LNCaP clone FGC (cell line): ENCODE data around the gene RAD51B.

ENCODE experiments used
- DNase-seq: peaks from one replicate; pipeline ENCODE4 v3.0.0-alpha.2; 2011; ENCODE audit warnings: low read depth
- H3K4me3 ChIP-seq: 2 replicates; pipeline ENCODE4 v1.5.1; 2011; ENCODE audit warnings: mild to moderate bottlenecking, low read depth, low read length, control low read depth
- TF ChIP-seq, protein P1 (sequence below): IDR thresholded peaks from 2 replicates; pipeline ENCODE4 v1.5.1; 2012; ENCODE audit warnings: mild to moderate bottlenecking; ENCODE audit not compliant: control insufficient read depth, insufficient read depth; ENCODE audit errors: extremely low read depth

Gene RAD51B

DNA sequence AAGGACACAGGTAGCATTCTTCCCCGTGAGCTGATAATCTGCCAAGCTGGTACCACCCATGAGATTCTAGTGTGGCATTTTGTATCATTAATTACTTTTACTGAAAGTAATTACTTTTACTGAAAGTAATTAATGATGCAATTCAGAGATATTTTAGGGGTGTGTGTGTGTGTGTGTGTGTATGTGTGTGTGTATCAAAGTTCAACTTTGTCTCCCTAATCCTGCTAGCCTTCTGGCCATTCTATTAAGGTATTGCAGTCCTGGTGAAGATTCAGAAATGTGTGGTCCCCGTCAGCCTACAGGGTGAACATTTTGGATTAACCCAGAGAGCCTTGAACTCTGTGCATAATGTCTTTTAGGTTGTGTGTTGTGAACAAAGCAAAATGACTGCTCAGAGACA lies 662.4 kb downstream of the RAD51B start:
- no peak for DNase-seq
- TF ChIP-seq, protein P1, sequence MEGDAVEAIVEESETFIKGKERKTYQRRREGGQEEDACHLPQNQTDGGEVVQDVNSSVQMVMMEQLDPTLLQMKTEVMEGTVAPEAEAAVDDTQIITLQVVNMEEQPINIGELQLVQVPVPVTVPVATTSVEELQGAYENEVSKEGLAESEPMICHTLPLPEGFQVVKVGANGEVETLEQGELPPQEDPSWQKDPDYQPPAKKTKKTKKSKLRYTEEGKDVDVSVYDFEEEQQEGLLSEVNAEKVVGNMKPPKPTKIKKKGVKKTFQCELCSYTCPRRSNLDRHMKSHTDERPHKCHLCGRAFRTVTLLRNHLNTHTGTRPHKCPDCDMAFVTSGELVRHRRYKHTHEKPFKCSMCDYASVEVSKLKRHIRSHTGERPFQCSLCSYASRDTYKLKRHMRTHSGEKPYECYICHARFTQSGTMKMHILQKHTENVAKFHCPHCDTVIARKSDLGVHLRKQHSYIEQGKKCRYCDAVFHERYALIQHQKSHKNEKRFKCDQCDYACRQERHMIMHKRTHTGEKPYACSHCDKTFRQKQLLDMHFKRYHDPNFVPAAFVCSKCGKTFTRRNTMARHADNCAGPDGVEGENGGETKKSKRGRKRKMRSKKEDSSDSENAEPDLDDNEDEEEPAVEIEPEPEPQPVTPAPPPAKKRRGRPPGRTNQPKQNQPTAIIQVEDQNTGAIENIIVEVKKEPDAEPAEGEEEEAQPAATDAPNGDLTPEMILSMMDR: no peak
- H3K4me3 ChIP-seq: no peak overlapping the region

GRCh38 chr14:68482772-68483395 lies 663.3 kb downstream of the RAD51B start:
- no peak overlapping the region for H3K4me3 ChIP-seq
- no peak for DNase-seq
- TF ChIP-seq, protein P1: no peak

DNA sequence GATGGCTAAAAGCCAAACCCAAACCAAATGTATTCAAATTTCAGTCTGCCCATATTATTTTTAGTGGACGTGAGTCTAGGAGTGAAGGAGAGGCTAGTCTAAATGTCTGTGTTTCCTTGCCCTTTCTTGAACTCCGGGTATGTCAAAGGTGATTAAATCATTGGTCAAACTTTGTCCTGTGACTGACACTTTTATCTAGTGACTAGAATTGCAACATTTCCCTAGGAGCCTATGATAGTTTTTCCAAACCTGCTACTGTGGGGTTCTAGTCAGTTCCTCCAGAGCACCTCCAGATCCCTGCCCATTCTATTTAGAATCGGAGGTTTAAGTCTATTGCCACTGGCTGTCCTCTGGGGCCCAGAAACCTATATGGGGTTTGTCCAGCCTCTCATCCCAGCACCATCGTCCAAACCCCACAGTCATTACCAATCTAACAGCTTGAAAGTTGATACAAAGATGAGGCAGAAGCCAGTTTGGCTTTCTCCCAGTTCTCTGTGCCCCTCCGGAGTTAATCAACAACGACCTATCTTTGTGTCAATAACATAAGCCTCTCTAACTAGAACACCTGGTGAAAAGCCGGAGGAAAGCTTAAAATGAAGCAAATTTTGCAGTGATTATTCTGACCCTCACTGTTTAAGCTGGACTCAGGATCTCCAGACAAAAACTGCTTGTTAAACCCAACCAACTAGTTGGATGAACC lies 666.6 kb downstream of the RAD51B start:
- no peak for DNase-seq
- TF ChIP-seq, protein P1: no peak
- no peak overlapping the region for H3K4me3 ChIP-seq

DNA sequence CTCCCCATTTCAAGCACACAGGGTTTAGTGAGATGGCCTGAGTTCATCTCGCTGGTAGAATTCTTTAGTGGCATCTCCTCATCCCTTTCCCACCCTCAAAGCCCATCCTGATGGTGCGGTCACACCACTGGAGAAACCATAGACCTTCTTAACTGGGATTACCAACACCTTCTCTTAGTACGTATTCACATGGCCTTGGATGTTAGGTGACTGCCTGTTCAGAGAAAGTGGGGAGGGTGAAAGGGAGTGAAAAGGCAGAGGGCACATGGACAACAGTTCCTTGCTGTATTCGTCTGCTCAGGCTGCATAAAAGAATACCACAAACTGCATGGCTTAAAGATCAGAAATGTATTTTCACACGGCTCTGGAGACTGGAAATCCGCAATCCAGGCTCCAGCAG lies 667.2 kb downstream of the RAD51B start:
- no peak overlapping the region for H3K4me3 ChIP-seq
- TF ChIP-seq, protein P1: no peak
- DNase-seq: no peak

DNA sequence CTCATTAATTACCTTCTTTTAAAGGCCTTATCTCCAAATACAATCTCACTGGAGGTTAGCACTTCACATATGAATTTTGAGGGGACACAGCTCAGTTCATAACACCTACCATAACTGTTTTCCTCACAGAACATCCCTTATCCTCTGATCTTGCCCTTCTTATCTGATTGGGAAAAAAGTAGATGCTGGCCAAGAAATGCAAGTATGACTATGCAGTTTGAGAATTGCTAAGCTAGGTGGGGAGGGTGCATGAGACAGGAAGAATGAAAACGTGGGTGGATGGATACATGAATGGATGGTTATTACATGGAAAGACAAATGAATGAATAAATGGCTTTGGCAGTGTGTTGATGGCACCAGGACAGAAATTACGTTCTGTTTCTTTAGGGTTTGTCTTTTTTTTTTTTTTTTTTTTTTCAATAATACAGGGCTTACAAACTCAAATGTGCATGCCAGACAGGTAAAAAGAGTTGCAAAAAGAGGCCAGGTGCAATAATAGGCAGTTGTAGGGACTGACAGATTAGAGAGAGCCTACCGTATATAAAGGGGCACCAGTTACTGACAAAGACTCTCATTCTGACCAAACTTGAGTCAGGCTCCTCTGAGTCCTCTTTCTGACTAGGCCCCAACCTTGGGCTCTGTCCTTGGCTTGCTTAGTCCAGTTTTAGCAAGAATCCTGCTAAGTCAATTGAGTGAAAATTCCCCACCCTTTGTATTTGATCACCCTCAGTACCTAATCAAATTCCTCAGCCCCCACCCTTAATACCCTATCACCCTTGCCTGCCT lies 668.4 kb downstream of the RAD51B start:
- TF ChIP-seq, protein P1: no peak
- no peak overlapping the region for H3K4me3 ChIP-seq
- no peak for DNase-seq

DNA sequence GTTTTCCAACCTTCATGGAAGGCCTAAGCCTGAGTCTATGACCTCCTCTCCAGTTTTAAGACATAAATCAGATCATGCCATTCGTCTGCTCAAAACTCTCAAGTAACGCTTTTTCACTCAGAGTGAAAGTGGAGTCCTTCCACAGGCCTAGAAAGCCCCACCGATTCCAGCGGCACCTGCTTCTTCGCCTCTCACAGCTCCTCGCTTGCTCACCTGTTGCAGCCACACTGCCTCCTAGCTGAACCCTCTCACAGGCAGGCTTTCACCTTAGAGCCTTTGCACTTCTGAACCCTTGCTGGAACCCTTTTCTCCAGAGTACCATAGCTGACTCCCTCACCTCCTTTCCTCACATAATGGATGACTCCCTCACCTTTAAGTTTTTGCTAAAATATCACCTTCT lies 672.2 kb downstream of the RAD51B start:
- TF ChIP-seq, protein P1: no peak
- DNase-seq: no peak
- no peak overlapping the region for H3K4me3 ChIP-seq
